H9 (cell line): Measurements from ENCODE around the gene GALNT10. TPM values are rescaled to one million over a fixed set of nuclear protein-coding genes. Genes with fewer than 3 reads are reported as not detected.

ENCODE experiments used
- DNase-seq: peaks from one replicate; pipeline ENCODE4 v3.0.0-alpha.2; 2017
- H2AFZ ChIP-seq: one replicate; pipeline ENCODE4 v1.6.1; 2013; ENCODE audit warnings: mild to moderate bottlenecking, low read length, control low read depth, moderate library complexity
- H2AK5ac ChIP-seq: 2 replicates; pipeline ENCODE4 v1.6.1; 2013; ENCODE audit warnings: low read length, control low read depth, mixed read lengths; ENCODE audit not compliant: insufficient read length
- H2BK120ac ChIP-seq: one replicate; pipeline ENCODE4 v1.6.1; 2013; ENCODE audit warnings: low read depth, mild to moderate bottlenecking, low read length, control low read depth, inconsistent platforms; ENCODE audit not compliant: poor library complexity, severe bottlenecking
- H2BK12ac ChIP-seq: 2 replicates; pipeline ENCODE4 v1.6.1; 2013; ENCODE audit warnings: low read length, control low read depth, mixed read lengths, low read depth; ENCODE audit not compliant: insufficient read length
- H2BK15ac ChIP-seq: 2 replicates; pipeline ENCODE4 v1.6.1; 2013; ENCODE audit warnings: low read depth, low read length, control low read depth
- H2BK20ac ChIP-seq: one replicate; pipeline ENCODE4 v1.6.1; 2013; ENCODE audit warnings: low read depth, mild to moderate bottlenecking, low read length, control low read depth, inconsistent platforms; ENCODE audit not compliant: poor library complexity, severe bottlenecking
- H2BK5ac ChIP-seq: 2 replicates; pipeline ENCODE4 v1.6.1; 2013; ENCODE audit warnings: low read length, control low read depth, mixed read lengths; ENCODE audit not compliant: insufficient read length
- H3K14ac ChIP-seq: 2 replicates; pipeline ENCODE4 v1.6.1; 2013; ENCODE audit warnings: low read length, control low read depth; ENCODE audit not compliant: insufficient read depth
- H3K18ac ChIP-seq: 2 replicates; pipeline ENCODE4 v1.6.1; 2013; ENCODE audit warnings: low read depth, mild to moderate bottlenecking, mixed read lengths, low read length, control low read depth; ENCODE audit not compliant: insufficient read length
- H3K23ac ChIP-seq: 2 replicates; pipeline ENCODE4 v1.6.1; 2013; ENCODE audit warnings: low read length, control low read depth, mixed read lengths, low read depth; ENCODE audit not compliant: insufficient read length
- H3K23me2 ChIP-seq: 2 replicates; pipeline ENCODE4 v1.6.1; 2013; ENCODE audit warnings: low read depth, mild to moderate bottlenecking, mixed read lengths, low read length, control low read depth; ENCODE audit not compliant: insufficient read length, poor library complexity, severe bottlenecking
- H3K27ac ChIP-seq: 2 replicates; pipeline ENCODE4 v1.5.1; 2013; ENCODE audit warnings: low read length, control low read depth, mixed read lengths, low read depth; ENCODE audit not compliant: insufficient read length
- H3K27me3 ChIP-seq: 2 replicates; pipeline ENCODE4 v1.6.1; 2013; ENCODE audit warnings: low read length, control low read depth, inconsistent platforms; ENCODE audit not compliant: insufficient read depth
- H3K4ac ChIP-seq: 2 replicates; pipeline ENCODE4 v1.6.1; 2013; ENCODE audit warnings: low read depth, mild to moderate bottlenecking, control low read depth, inconsistent platforms, low read length, moderate library complexity
- H3K4me1 ChIP-seq: 2 replicates; pipeline ENCODE4 v1.6.1; 2013; ENCODE audit warnings: low read length, control low read depth, inconsistent platforms; ENCODE audit not compliant: insufficient read depth
- H3K4me2 ChIP-seq: 2 replicates; pipeline ENCODE4 v1.6.1; 2013; ENCODE audit warnings: low read length, control low read depth, mixed read lengths; ENCODE audit not compliant: insufficient read length, insufficient read depth
- H3K56ac ChIP-seq: 2 replicates; pipeline ENCODE4 v1.6.1; 2013; ENCODE audit warnings: low read depth, mild to moderate bottlenecking, mixed read lengths, low read length, control low read depth; ENCODE audit not compliant: insufficient read length
- H3K79me1 ChIP-seq: 2 replicates; pipeline ENCODE4 v1.6.1; 2013; ENCODE audit warnings: low read depth, mild to moderate bottlenecking, moderate library complexity, low read length, control low read depth, inconsistent platforms; ENCODE audit not compliant: insufficient read depth, poor library complexity, severe bottlenecking
- H3K79me2 ChIP-seq: 2 replicates; pipeline ENCODE4 v1.6.1; 2013; ENCODE audit warnings: low read length, control low read depth, inconsistent platforms; ENCODE audit not compliant: insufficient read depth
- H3K9ac ChIP-seq: 2 replicates; pipeline ENCODE4 v1.6.1; 2013; ENCODE audit warnings: low read length, control low read depth, mixed read lengths; ENCODE audit not compliant: insufficient read length; ENCODE audit errors: extremely low read depth
- H3K9me3 ChIP-seq: one replicate; pipeline ENCODE4 v1.6.1; 2013; ENCODE audit warnings: low read depth, low read length, inconsistent platforms; ENCODE audit not compliant: control insufficient read depth
- H3T11ph ChIP-seq: one replicate; pipeline ENCODE4 v1.6.1; 2013; ENCODE audit warnings: mild to moderate bottlenecking, low read length, control low read depth, inconsistent platforms
- H4K20me1 ChIP-seq: one replicate; pipeline ENCODE4 v1.6.1; 2013; ENCODE audit not compliant: control insufficient read depth, insufficient read length, insufficient read depth
- H4K5ac ChIP-seq: 2 replicates; pipeline ENCODE4 v1.6.1; 2013; ENCODE audit warnings: low read depth, mild to moderate bottlenecking, mixed read lengths, low read length, control low read depth; ENCODE audit not compliant: insufficient read length
- H4K8ac ChIP-seq: replicated peaks from 2 replicates; pipeline ENCODE4 v1.6.1; 2013; ENCODE audit warnings: low read length, control low read depth, mixed read lengths, low read depth; ENCODE audit not compliant: insufficient read length
- H4K91ac ChIP-seq: 2 replicates; pipeline ENCODE4 v1.6.1; 2013; ENCODE audit warnings: low read depth, mild to moderate bottlenecking, moderate library complexity, mixed read lengths, low read length, control low read depth; ENCODE audit not compliant: insufficient read length
- H3K27ac Mint-ChIP-seq, 3 experiments: 2 replicates in 2 of 3; 3 replicates in 1 of 3; pipeline ENCODE4 v1.8.0; 2020 to 2021; ENCODE audit warnings: mixed read lengths in 3 of 3, mild to moderate bottlenecking in 1 of 3, moderate library complexity in 1 of 3
- H3K27me3 Mint-ChIP-seq: 2 replicates; pipeline ENCODE4 v1.8.0; 2021; ENCODE audit warnings: low read depth, mild to moderate bottlenecking, moderate library complexity, mixed read lengths
- H3K36me3 Mint-ChIP-seq, 3 experiments: 2 replicates in 2 of 3; 3 replicates in 1 of 3; pipeline ENCODE4 v1.8.0; 2020 to 2021; ENCODE audit warnings: low read depth in 3 of 3, mixed read lengths in 3 of 3; ENCODE audit not compliant: insufficient read depth in 1 of 3
- H3K4me1 Mint-ChIP-seq, 2 experiments: 2 replicates each; pipeline ENCODE4 v1.8.0; 2020; ENCODE audit warnings: mixed read lengths in 2 of 2
- H3K4me3 Mint-ChIP-seq, 2 experiments: 2 replicates in 1 of 2; 3 replicates in 1 of 2; pipeline ENCODE4 v1.8.0; 2020 to 2021; ENCODE audit warnings: mild to moderate bottlenecking in 2 of 2, mixed read lengths in 2 of 2, moderate library complexity in 1 of 2
- H3K9me3 Mint-ChIP-seq, 2 experiments: 2 replicates in 1 of 2; 3 replicates in 1 of 2; pipeline ENCODE4 v1.8.0; 2020; ENCODE audit warnings: mild to moderate bottlenecking in 2 of 2, mixed read lengths in 2 of 2, moderate library complexity in 1 of 2
- WGBS: extraction: QIAGEN DNeasy Blood & Tissue Kit; methylation state at CpG from one replicate; pipeline ENCODE4 v1.1.7; 2013; ENCODE audit warnings: missing lambda C conversion rate, low lambda C conversion rate, mixed read lengths; ENCODE audit not compliant: insufficient read length; ENCODE audit errors: extremely low coverage; 5-methylcytosine and 5-hydroxymethylcytosine counted together
- total RNA-seq: library from RNA; stranded (reverse); gene quantifications from 2 replicates; pipeline ENCODE4 v1.2.1, GENCODE V29; 2021
- TF ChIP-seq, protein P1 (sequence below): fragments of 200-600 bp; sonication (generic); conservative IDR thresholded peaks from 3 replicates; pipeline ENCODE4 v1.8.0; 2021; ENCODE audit warnings: antibody characterized with exemption, mild to moderate bottlenecking

Gene GALNT10
- total RNA-seq, 1 experiment from 2014 or later: 15.4 TPM

DNA sequence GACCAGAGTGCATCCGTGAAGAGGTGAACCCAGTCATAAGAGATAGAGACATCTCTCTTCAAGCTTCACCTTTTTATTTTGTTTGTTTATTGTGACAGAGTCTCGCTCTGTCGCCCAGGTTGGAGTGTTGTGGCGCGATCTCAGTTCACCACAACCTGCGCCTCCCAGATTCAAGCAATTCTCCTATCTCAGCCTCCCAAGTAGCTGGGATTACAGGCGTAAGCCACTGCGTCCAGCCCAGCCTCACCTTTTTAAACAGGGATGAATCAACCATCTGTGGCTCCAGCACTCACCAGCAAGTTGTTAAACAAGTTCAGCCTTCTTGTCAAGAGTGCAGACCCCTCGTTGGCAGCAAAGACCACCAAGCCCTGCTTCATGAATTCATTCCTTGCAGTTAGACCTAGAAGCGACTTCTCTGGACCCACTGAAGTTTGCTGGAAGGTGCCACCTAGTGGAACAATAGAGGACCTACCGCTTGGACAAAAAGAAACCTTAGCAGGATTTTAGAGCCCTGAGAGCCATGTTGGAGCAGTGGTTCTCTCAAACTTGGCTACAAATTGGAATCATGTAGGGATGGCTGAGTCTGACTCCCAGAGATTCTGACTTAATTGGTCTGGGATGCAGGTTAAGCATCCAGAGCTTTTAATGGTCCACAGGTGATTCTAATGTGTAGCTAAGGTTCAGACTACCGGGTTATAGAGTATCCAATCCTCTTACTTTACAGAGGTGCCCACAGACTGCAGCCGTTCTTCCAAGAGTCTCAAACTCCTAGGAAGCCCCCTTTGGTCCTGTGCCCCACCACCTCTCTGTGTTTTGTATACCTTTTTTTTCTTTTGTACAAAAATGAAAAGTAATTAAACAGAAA lies 10.5 kb upstream of the GALNT10 start:
- H3K79me1 ChIP-seq: no peaks in the 10 kb centered on the region
- no peak overlapping the region for H3K4me2 ChIP-seq
- H3K23me2 ChIP-seq: no peaks in the 10 kb centered on the region
- Mint-ChIP-seq H3K4me1 (peaks cover 15 to 32% of the 10 kb centered on the region in 2 experiments), H3K27me3 (peaks cover 5% of the 10 kb centered on the region), H3K36me3 (no peaks in the 10 kb centered on the region), H3K27ac (no peak overlapping the region), H3K9me3 (no peaks in the 10 kb centered on the region), H3K4me3 (no peak overlapping the region; a peak in 1 of 5 replicates)
- no peak overlapping the region for H3K18ac ChIP-seq
- no peak overlapping the region for H4K8ac ChIP-seq
- H2AFZ ChIP-seq: no peak overlapping the region
- no peak overlapping the region for H3K9ac ChIP-seq
- no CpG with 5 or more reads among the region's 13 CpGs for WGBS
- no peak overlapping the region for H2BK20ac ChIP-seq
- no peak overlapping the region for H4K5ac ChIP-seq
- H4K20me1 ChIP-seq: no peaks in the 10 kb centered on the region
- no peak overlapping the region for H3K4ac ChIP-seq
- H2AK5ac ChIP-seq: no peak overlapping the region
- H2BK15ac ChIP-seq: no peak overlapping the region
- H3K79me2 ChIP-seq: no peaks in the 10 kb centered on the region
- H2BK120ac ChIP-seq: no peak overlapping the region
- 0 out of 2 replicates have a peak, but pooled peaks cover 4% of the 10 kb centered on the region for H3K4me1 ChIP-seq
- H4K91ac ChIP-seq: no peak overlapping the region
- no peak overlapping the region for H3T11ph ChIP-seq
- H2BK12ac ChIP-seq: no peak overlapping the region
- H3K27me3 ChIP-seq: no peaks in the 10 kb centered on the region
- peak; percentile 56 for DNase-seq
- H3K56ac ChIP-seq: no peak overlapping the region
- TF ChIP-seq, protein P1, sequence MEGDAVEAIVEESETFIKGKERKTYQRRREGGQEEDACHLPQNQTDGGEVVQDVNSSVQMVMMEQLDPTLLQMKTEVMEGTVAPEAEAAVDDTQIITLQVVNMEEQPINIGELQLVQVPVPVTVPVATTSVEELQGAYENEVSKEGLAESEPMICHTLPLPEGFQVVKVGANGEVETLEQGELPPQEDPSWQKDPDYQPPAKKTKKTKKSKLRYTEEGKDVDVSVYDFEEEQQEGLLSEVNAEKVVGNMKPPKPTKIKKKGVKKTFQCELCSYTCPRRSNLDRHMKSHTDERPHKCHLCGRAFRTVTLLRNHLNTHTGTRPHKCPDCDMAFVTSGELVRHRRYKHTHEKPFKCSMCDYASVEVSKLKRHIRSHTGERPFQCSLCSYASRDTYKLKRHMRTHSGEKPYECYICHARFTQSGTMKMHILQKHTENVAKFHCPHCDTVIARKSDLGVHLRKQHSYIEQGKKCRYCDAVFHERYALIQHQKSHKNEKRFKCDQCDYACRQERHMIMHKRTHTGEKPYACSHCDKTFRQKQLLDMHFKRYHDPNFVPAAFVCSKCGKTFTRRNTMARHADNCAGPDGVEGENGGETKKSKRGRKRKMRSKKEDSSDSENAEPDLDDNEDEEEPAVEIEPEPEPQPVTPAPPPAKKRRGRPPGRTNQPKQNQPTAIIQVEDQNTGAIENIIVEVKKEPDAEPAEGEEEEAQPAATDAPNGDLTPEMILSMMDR: peak; percentile 88
- no peak overlapping the region for H2BK5ac ChIP-seq
- no peak overlapping the region for H3K14ac ChIP-seq
- H3K9me3 ChIP-seq: no peaks in the 10 kb centered on the region
- H3K27ac ChIP-seq: no peak overlapping the region
- no peak overlapping the region for H3K23ac ChIP-seq
